Loucy (cell line): Measurements from ENCODE around the gene GAREM1.

Source experiments
- H2AFZ ChIP-seq: fragments of 200-600 bp; sonication (generic); 2 replicates; pipeline ENCODE4 v1.6.0; 2016; ENCODE audit warnings: antibody characterized with exemption, mild to moderate bottlenecking, low read length, moderate library complexity
- H3F3A ChIP-seq: fragments of 200-600 bp; 2 replicates; pipeline ENCODE4 v1.6.0; 2016; ENCODE audit warnings: antibody characterized with exemption, low read depth, mild to moderate bottlenecking
- H3K27me3 ChIP-seq: fragments of 200-600 bp; sonication (generic); 2 replicates; pipeline ENCODE4 v1.6.1; 2014; ENCODE audit warnings: low read length, mild to moderate bottlenecking; ENCODE audit not compliant: insufficient read depth, poor library complexity, severe bottlenecking
- H3K36me3 ChIP-seq: fragments of 200-600 bp; sonication (generic); 2 replicates; pipeline ENCODE4 v1.6.1; 2016; ENCODE audit warnings: low read length; ENCODE audit not compliant: insufficient read depth
- H3K4me1 ChIP-seq: fragments of 200-600 bp; sonication (generic); 2 replicates; pipeline ENCODE4 v1.5.1; 2014; ENCODE audit warnings: low read length, mild to moderate bottlenecking; ENCODE audit not compliant: insufficient read depth, poor library complexity, severe bottlenecking
- H3K4me2 ChIP-seq: fragments of 200-600 bp; sonication (generic); 2 replicates; pipeline ENCODE4 v1.6.0; 2014; ENCODE audit warnings: antibody characterized with exemption, low read length, low read depth, mild to moderate bottlenecking; ENCODE audit not compliant: poor library complexity, severe bottlenecking
- H3K4me3 ChIP-seq: fragments of 200-600 bp; sonication (generic); 2 replicates; pipeline ENCODE4 v1.5.1; 2014; ENCODE audit warnings: low read length, mild to moderate bottlenecking, mixed read lengths; ENCODE audit not compliant: poor library complexity, severe bottlenecking
- H3K79me2 ChIP-seq: fragments of 200-600 bp; sonication (generic); 2 replicates; pipeline ENCODE4 v1.6.1; 2014; ENCODE audit warnings: low read length; ENCODE audit not compliant: insufficient read depth
- H3K9ac ChIP-seq: fragments of 200-600 bp; sonication (generic); 2 replicates; pipeline ENCODE4 v1.6.0; 2014; ENCODE audit warnings: mild to moderate bottlenecking, low read depth, low read length, moderate library complexity; ENCODE audit not compliant: poor library complexity, severe bottlenecking
- H3K9me2 ChIP-seq: fragments of 200-600 bp; sonication (generic); replicated peaks from 2 replicates; pipeline ENCODE4 v1.6.1; 2016; ENCODE audit warnings: low read depth, low read length, mixed read lengths
- H3K9me3 ChIP-seq: fragments of 200-600 bp; sonication (generic); 2 replicates; pipeline ENCODE4 v1.6.1; 2014; ENCODE audit warnings: mild to moderate bottlenecking, antibody characterized with exemption, low read length, low read depth; ENCODE audit not compliant: insufficient read depth
- H4K20me1 ChIP-seq: fragments of 200-600 bp; sonication (generic); 2 replicates; pipeline ENCODE4 v1.6.0; 2014; ENCODE audit warnings: antibody characterized with exemption, low read length, mild to moderate bottlenecking; ENCODE audit not compliant: insufficient read depth, poor library complexity, severe bottlenecking
- EZH2phosphoT487 ChIP-seq: fragments of 200-600 bp; IDR thresholded peaks from 2 replicates; pipeline ENCODE4 v1.6.1; 2018; ENCODE audit warnings: antibody characterized with exemption, mild to moderate bottlenecking, moderate library complexity, borderline replicate concordance
- TF ChIP-seq, protein P1 (sequence below): fragments of 200-600 bp; sonication (generic); conservative IDR thresholded peaks from 2 replicates; pipeline ENCODE4 v1.5.1; 2014; ENCODE audit warnings: mild to moderate bottlenecking, antibody characterized with exemption, low read length

Gene GAREM1

DNA sequence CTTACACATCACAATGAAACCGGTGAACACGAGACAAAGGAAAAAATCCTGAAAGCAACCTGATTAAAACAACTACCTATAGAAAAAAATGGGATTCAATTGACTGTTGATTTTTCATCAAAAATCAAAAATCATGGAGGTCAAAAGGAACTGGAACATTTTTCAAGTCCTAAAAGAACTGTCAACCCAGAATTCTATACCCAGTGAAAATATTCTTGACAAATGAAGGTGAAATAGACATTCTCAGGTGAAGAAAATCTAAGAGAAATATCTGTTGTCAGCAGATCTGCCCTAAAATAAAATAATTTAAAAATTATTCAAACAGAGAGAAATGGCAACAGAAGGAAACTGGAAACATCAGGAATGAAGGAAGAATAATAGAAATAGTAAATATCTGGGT lies 38.9 kb downstream of the GAREM1 start:
- no peak overlapping the region for H3K4me2 ChIP-seq
- H3K36me3 ChIP-seq: no peaks in the 10 kb centered on the region
- no peak overlapping the region for H3K4me3 ChIP-seq
- H3K79me2 ChIP-seq: no peaks in the 10 kb centered on the region
- H3F3A ChIP-seq: no peaks in the 10 kb centered on the region
- H3K4me1 ChIP-seq: no peaks in the 10 kb centered on the region
- H3K9me3 ChIP-seq: no peaks in the 10 kb centered on the region
- H3K9me2 ChIP-seq: no peaks in the 10 kb centered on the region
- no peaks in the 10 kb centered on the region for H3K27me3 ChIP-seq
- H3K9ac ChIP-seq: no peak overlapping the region
- TF ChIP-seq, protein P1, sequence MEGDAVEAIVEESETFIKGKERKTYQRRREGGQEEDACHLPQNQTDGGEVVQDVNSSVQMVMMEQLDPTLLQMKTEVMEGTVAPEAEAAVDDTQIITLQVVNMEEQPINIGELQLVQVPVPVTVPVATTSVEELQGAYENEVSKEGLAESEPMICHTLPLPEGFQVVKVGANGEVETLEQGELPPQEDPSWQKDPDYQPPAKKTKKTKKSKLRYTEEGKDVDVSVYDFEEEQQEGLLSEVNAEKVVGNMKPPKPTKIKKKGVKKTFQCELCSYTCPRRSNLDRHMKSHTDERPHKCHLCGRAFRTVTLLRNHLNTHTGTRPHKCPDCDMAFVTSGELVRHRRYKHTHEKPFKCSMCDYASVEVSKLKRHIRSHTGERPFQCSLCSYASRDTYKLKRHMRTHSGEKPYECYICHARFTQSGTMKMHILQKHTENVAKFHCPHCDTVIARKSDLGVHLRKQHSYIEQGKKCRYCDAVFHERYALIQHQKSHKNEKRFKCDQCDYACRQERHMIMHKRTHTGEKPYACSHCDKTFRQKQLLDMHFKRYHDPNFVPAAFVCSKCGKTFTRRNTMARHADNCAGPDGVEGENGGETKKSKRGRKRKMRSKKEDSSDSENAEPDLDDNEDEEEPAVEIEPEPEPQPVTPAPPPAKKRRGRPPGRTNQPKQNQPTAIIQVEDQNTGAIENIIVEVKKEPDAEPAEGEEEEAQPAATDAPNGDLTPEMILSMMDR: no peak
- TF ChIP-seq EZH2phosphoT487: no peak
- no peak overlapping the region for H2AFZ ChIP-seq
- no peaks in the 10 kb centered on the region for H4K20me1 ChIP-seq

- Histone ChIP-seq H3K9me2 (no peaks in the 10 kb centered on the region), H2AFZ (no peak overlapping the region), H3K27me3 (no peaks in the 10 kb centered on the region), H3F3A (no peaks in the 10 kb centered on the region), H4K20me1 (no peaks in the 10 kb centered on the region), H3K4me1 (no peaks in the 10 kb centered on the region), H3K79me2 (no peaks in the 10 kb centered on the region), H3K9me3 (no peaks in the 10 kb centered on the region), H3K9ac (no peak overlapping the region), H3K4me2 (no peak overlapping the region), H3K4me3 (no peak overlapping the region), H3K36me3 (no peaks in the 10 kb centered on the region)
- TF ChIP-seq, protein P1: no peak
- TF ChIP-seq EZH2phosphoT487: no peak
These were observed 41.3 kb downstream of the GAREM1 start for GRCh38 chr18:32429402-32429801.

- Histone ChIP-seq H3K4me1 (no peaks in the 10 kb centered on the region), H3K4me2 (no peak overlapping the region), H3K9me2 (no peaks in the 10 kb centered on the region), H2AFZ (no peak overlapping the region), H3K4me3 (no peak overlapping the region), H3K9ac (no peak overlapping the region), H3K27me3 (no peaks in the 10 kb centered on the region), H3K9me3 (no peaks in the 10 kb centered on the region), H3K36me3 (no peaks in the 10 kb centered on the region), H3F3A (no peaks in the 10 kb centered on the region), H4K20me1 (no peaks in the 10 kb centered on the region), H3K79me2 (no peaks in the 10 kb centered on the region)
- TF ChIP-seq, protein P1: no peak
- no peak for TF ChIP-seq EZH2phosphoT487
These were observed 43.4 kb downstream of the GAREM1 start for GRCh38 chr18:32427084-32427900.
